Stomach (tissue), 9 donors: ENCODE data around the gene RNLS. TPM values are rescaled to one million over a fixed set of nuclear protein-coding genes. Genes with fewer than 3 reads are reported as not detected.

ENCODE experiments used
- DNase-seq, 2 donors: peaks; one replicate each; pipeline versions ENCODE4 v3.0.0 to v3.0.0-alpha.2; 2013 to 2019
- H3K27ac ChIP-seq, 5 donors: fragments of 200-600 bp in 4 of 5; sonication (generic) in 4 of 5; one replicate each; pipeline ENCODE4 v1.5.1; 2013 to 2019; ENCODE audit warnings: mild to moderate bottlenecking in 1 of 5, moderate library complexity in 1 of 5
- H3K27me3 ChIP-seq, 3 donors: fragments of 200-600 bp; sonication (generic); one replicate each; pipeline ENCODE4 v1.5.1; 2017 to 2019; ENCODE audit warnings: mixed run types in 1 of 3
- H3K36me3 ChIP-seq, 4 donors: fragments of 200-600 bp; sonication (generic); 1 replicate in 3 of 4; 2 replicates in 1 of 4; pipeline ENCODE4 v1.5.1; 2016 to 2019
- H3K4me1 ChIP-seq, 4 donors: fragments of 200-600 bp; sonication (generic); one replicate each; pipeline ENCODE4 v1.5.1; 2016 to 2019
- H3K4me3 ChIP-seq, 4 donors: fragments of 200-600 bp; sonication (generic) in 3 of 4; one replicate each; pipeline ENCODE4 v1.5.1; 2016 to 2019; ENCODE audit warnings: mild to moderate bottlenecking in 1 of 4
- H3K9me3 ChIP-seq, 4 donors: fragments of 200-600 bp; sonication (generic); one replicate each; pipeline ENCODE4 v1.5.1; 2016 to 2019
- CTCF ChIP-seq, 7 experiments: fragments of 450-650 bp in 4 of 7; fragments of 200-600 bp in 3 of 7; sonication (generic) in 3 of 7; IDR thresholded peaks; one replicate each; pipeline ENCODE4 v1.5.1; 2016 to 2019; ENCODE audit warnings: antibody characterized with exemption in 7 of 7, control low read depth in 2 of 7, mild to moderate bottlenecking in 1 of 7
- EP300 ChIP-seq: sonication (generic); formaldehyde crosslinking; IDR thresholded peaks from one replicate; pipeline ENCODE4 v1.6.1; 2017; ENCODE audit warnings: antibody characterized with exemption
- POLR2A ChIP-seq, 4 donors: fragments of 450-650 bp; IDR thresholded peaks; one replicate each; pipeline ENCODE4 v1.6.1; 2016; ENCODE audit warnings: antibody characterized with exemption in 4 of 4, control low read depth in 2 of 4, mild to moderate bottlenecking in 1 of 4, moderate library complexity in 1 of 4
- POLR2AphosphoS5 ChIP-seq, 3 donors: sonication (generic); formaldehyde crosslinking; IDR thresholded peaks; one replicate each; pipeline ENCODE4 v1.6.1; 2016; ENCODE audit warnings: antibody characterized with exemption in 3 of 3
- WGBS, 5 donors: extraction: QIAGEN DNeasy Blood & Tissue Kit in 3 of 5; methylation state at CpG; one replicate each; pipeline versions ENCODE4 v1.1.5 to v1.1.7; 2013 to 2018; 5-methylcytosine and 5-hydroxymethylcytosine counted together
- intact Hi-C: fragments of 100-400 bp; cut with DNase I; formaldehyde crosslinking; loops from one replicate; pipeline ENCODE4 v1.15.1; 2023; ENCODE audit warnings: low total_unique reads
- polyA plus RNA-seq, 3 donors: library from polyadenylated mRNA; stranded (reverse); fragments of 200-250 nt; gene quantifications; one replicate each; pipeline ENCODE4 v1.2.3, GENCODE V29; 2013
- total RNA-seq, 5 donors: library from RNA; depleted of rRNA; stranded (reverse); fragments of >200 nt; gene quantifications; one replicate each; pipeline versions ENCODE4 v1.1.0 to v1.2.3, GENCODE V29; 2014 to 2016
- donor health status: healthy with polysubstance abuse.
- donor health status: Bipolar disorder and iron deficiency.
- donor health status: healthy.

RNLS gene
- total and polyA plus RNA-seq, 8 donors = 6.7 to 21.5 (median 11.6) TPM; not detected in 2

- TF ChIP-seq CTCF (IDR thresholded peaks at IDR 0.05) (no peak), EP300 (no peak), POLR2A (IDR thresholded peaks at IDR 0.05) (no peak), POLR2AphosphoS5 (IDR thresholded peaks at IDR 0.05) (no peak)
- H3K4me1 ChIP-seq = peaks cover 5 to 29% (median 18%) of the 10 kb centered on the region in 4 donors
- peak overlapping the region in 4 of 5 donors; percentile 26 to 78 (median 61) for H3K27ac ChIP-seq
- DNase-seq = peak in 1 of 2 donors; percentile 32
- WGBS, 5 donors = 36 to 53% (median 42%) methylated on average over 1 of the region's 1 CpG
- intact Hi-C loops = no loop called here
- H3K4me3 ChIP-seq = no peak overlapping the region
- no peaks in the 10 kb centered on the region for H3K36me3 ChIP-seq
- no peaks in the 10 kb centered on the region for H3K27me3 ChIP-seq
- no peaks in the 10 kb centered on the region for H3K9me3 ChIP-seq
Measured at GRCh38 chr10:88540351-88540750, 42.8 kb downstream of the RNLS start.

- peak in 2 of 3 donors; percentile 23 to 24 for TF ChIP-seq POLR2AphosphoS5 (IDR thresholded peaks at IDR 0.05)
- no peak for TF ChIP-seq EP300
- Histone ChIP-seq H3K27me3 (no peaks in the 10 kb centered on the region), H3K4me1 (peaks cover 5 to 29% (median 18%) of the 10 kb centered on the region in 4 donors), H3K4me3 (no peak overlapping the region), H3K9me3 (no peaks in the 10 kb centered on the region), H3K27ac (peak overlapping the region in 1 of 5 donors; percentile 31), H3K36me3 (no peaks in the 10 kb centered on the region)
- intact Hi-C loops = no loop called here
- WGBS, 5 donors = 10 to 27% (median 23%) methylated on average over 2 of the region's 2 CpGs
- peak in 1 of 2 donors; percentile 30 for DNase-seq
Measured at GRCh38 chr10:88538048-88538447, 45.1 kb downstream of the RNLS start.

- WGBS, 5 donors = 69 to 78% (median 71%) methylated on average over 2 of the region's 2 CpGs
- Histone ChIP-seq H3K36me3 (no peaks in the 10 kb centered on the region), H3K4me1 (peaks cover 5 to 29% (median 18%) of the 10 kb centered on the region in 4 donors), H3K27me3 (no peaks in the 10 kb centered on the region), H3K4me3 (no peak overlapping the region), H3K27ac (peak overlapping the region in 1 of 5 donors; percentile 36), H3K9me3 (no peaks in the 10 kb centered on the region)
- no peak for DNase-seq
- intact Hi-C loops = no loop called here
- no peak for TF ChIP-seq POLR2A (IDR thresholded peaks at IDR 0.05)
- TF ChIP-seq CTCF (IDR thresholded peaks at IDR 0.05) = no peak
- no peak for TF ChIP-seq EP300
- TF ChIP-seq POLR2AphosphoS5 (IDR thresholded peaks at IDR 0.05) = no peak
Measured at GRCh38 chr10:88537322-88537721, 45.8 kb downstream of the RNLS start.

- intact Hi-C loops = no loop called here
- H3K27ac ChIP-seq = no peak overlapping the region
- H3K4me1 ChIP-seq = peaks cover 5 to 26% (median 13%) of the 10 kb centered on the region in 4 donors
- DNase-seq = no peak
- H3K27me3 ChIP-seq = no peaks in the 10 kb centered on the region
- H3K9me3 ChIP-seq = no peaks in the 10 kb centered on the region
- no peak for TF ChIP-seq EP300
- no peak for TF ChIP-seq POLR2A (IDR thresholded peaks at IDR 0.05)
- TF ChIP-seq POLR2AphosphoS5 (IDR thresholded peaks at IDR 0.05) = no peak
- no peak for TF ChIP-seq CTCF (IDR thresholded peaks at IDR 0.05)
- H3K4me3 ChIP-seq = no peak overlapping the region
- no peaks in the 10 kb centered on the region for H3K36me3 ChIP-seq
- 46 to 88% (median 81%) methylated on average over 4 of the region's 4 CpGs for WGBS, 5 donors
Measured at GRCh38 chr10:88536437-88536836, 46.7 kb downstream of the RNLS start.

- H3K4me3 ChIP-seq = no peak overlapping the region
- no peak overlapping the region for H3K27ac ChIP-seq
- DNase-seq = no peak
- 29 to 75% (median 40%) methylated on average over 1 of the region's 1 CpG for WGBS, 5 donors
- H3K36me3 ChIP-seq = no peaks in the 10 kb centered on the region
- H3K4me1 ChIP-seq = peaks cover 0 to 18% (median 9%) of the 10 kb centered on the region in 4 donors
- no peaks in the 10 kb centered on the region for H3K9me3 ChIP-seq
- TF ChIP-seq CTCF (IDR thresholded peaks at IDR 0.05) (no peak), POLR2A (IDR thresholded peaks at IDR 0.05) (no peak), POLR2AphosphoS5 (IDR thresholded peaks at IDR 0.05) (no peak), EP300 (no peak)
- intact Hi-C loops = no loop called here
- no peaks in the 10 kb centered on the region for H3K27me3 ChIP-seq
Measured at GRCh38 chr10:88534072-88534665, 48.9 kb downstream of the RNLS start.
